ENCODE data around the gene SOX15.

SOX15 gene

GRCh38 chr17:7548585-7549400, 41.1 kb downstream of the SOX15 start, which contains the start of gene TNFSF12:
Gene TNFSF12 (plus strand): TSS chr17:7549058. CDS start chr17:7549154, 96 bp downstream.
- H3K4me1 ChIP-seq (ENCODE audit: control insufficient read depth in 1 of 2, insufficient read depth in 2 of 2, low read length in 2 of 2) = peaks cover 32 to 35% of the 10 kb centered on the region in 2 donors
- no peaks in the 10 kb centered on the region for H3K36me3 ChIP-seq (ENCODE audit: control insufficient read depth in 1 of 2, insufficient read depth in 2 of 2, low read length in 2 of 2)
- H3K9me3 ChIP-seq (ENCODE audit: control insufficient read depth in 1 of 2, low read length in 2 of 2) = no peaks in the 10 kb centered on the region
- peak within 1 kb of the TSS; percentile 72 to 77 for H3K4me3 ChIP-seq (ENCODE audit: low read depth in 1 of 2, low read length in 2 of 2)
- no peaks in the 10 kb centered on the region for H3K27me3 ChIP-seq (ENCODE audit: control insufficient read depth in 1 of 2, insufficient read depth in 2 of 2, low read length in 2 of 2)
- H3K27ac ChIP-seq (ENCODE audit: low read depth, low read length) = peak within 1 kb of the TSS; percentile 75
- peak within 1 kb of the TSS; percentile 68 to 70 for H3K9ac ChIP-seq (ENCODE audit: low read depth in 1 of 2, low read length in 2 of 2)

GRCh38 chr17:7544911-7545310, 45.0 kb downstream of the SOX15 start:
- no peaks in the 10 kb centered on the region for H3K27me3 ChIP-seq (ENCODE audit: control insufficient read depth in 1 of 2, insufficient read depth in 2 of 2, low read length in 2 of 2)
- peaks cover 8 to 15% of the 10 kb centered on the region in 2 donors for H3K4me1 ChIP-seq (ENCODE audit: control insufficient read depth in 1 of 2, insufficient read depth in 2 of 2, low read length in 2 of 2)
- H3K27ac ChIP-seq (ENCODE audit: low read depth, low read length) = no peak overlapping the region
- no peaks in the 10 kb centered on the region for H3K9me3 ChIP-seq (ENCODE audit: control insufficient read depth in 1 of 2, low read length in 2 of 2)
- H3K4me3 ChIP-seq (ENCODE audit: low read depth in 1 of 2, low read length in 2 of 2) = no peak overlapping the region
- no peaks in the 10 kb centered on the region for H3K36me3 ChIP-seq (ENCODE audit: control insufficient read depth in 1 of 2, insufficient read depth in 2 of 2, low read length in 2 of 2)
- H3K9ac ChIP-seq (ENCODE audit: low read depth in 1 of 2, low read length in 2 of 2) = no peak overlapping the region

- Histone ChIP-seq H3K36me3 (ENCODE audit: control insufficient read depth in 1 of 2, insufficient read depth in 2 of 2, low read length in 2 of 2) (no peaks in the 10 kb centered on the region), H3K9ac (ENCODE audit: low read depth in 1 of 2, low read length in 2 of 2) (no peak overlapping the region), H3K27me3 (ENCODE audit: control insufficient read depth in 1 of 2, insufficient read depth in 2 of 2, low read length in 2 of 2) (no peaks in the 10 kb centered on the region), H3K9me3 (ENCODE audit: control insufficient read depth in 1 of 2, low read length in 2 of 2) (peaks cover 5 to 14% of the 10 kb centered on the region in 2 donors), H3K4me3 (ENCODE audit: low read depth in 1 of 2, low read length in 2 of 2) (no peak overlapping the region), H3K4me1 (ENCODE audit: control insufficient read depth in 1 of 2, insufficient read depth in 2 of 2, low read length in 2 of 2) (no peaks in the 10 kb centered on the region), H3K27ac (ENCODE audit: low read depth, low read length) (no peak overlapping the region)
Observed at GRCh38 chr17:7541074-7541621, 48.7 kb downstream of the SOX15 start.

- Histone ChIP-seq H3K4me3 (ENCODE audit: low read depth in 1 of 2, low read length in 2 of 2) (no peak overlapping the region), H3K27me3 (ENCODE audit: control insufficient read depth in 1 of 2, insufficient read depth in 2 of 2, low read length in 2 of 2) (no peaks in the 10 kb centered on the region), H3K4me1 (ENCODE audit: control insufficient read depth in 1 of 2, insufficient read depth in 2 of 2, low read length in 2 of 2) (no peaks in the 10 kb centered on the region), H3K9ac (ENCODE audit: low read depth in 1 of 2, low read length in 2 of 2) (no peak overlapping the region), H3K27ac (ENCODE audit: low read depth, low read length) (no peak overlapping the region), H3K9me3 (ENCODE audit: control insufficient read depth in 1 of 2, low read length in 2 of 2) (peaks cover 5 to 14% of the 10 kb centered on the region in 2 donors), H3K36me3 (ENCODE audit: control insufficient read depth in 1 of 2, insufficient read depth in 2 of 2, low read length in 2 of 2) (no peaks in the 10 kb centered on the region)
Observed at GRCh38 chr17:7538891-7539545, 50.9 kb downstream of the SOX15 start.

Data from duodenal mucosa (tissue), 2 donors.